GM21529 (cell line): ENCODE measurements around the gene CELSR3.

Source experiments
- ATAC-seq: cut with Tn5 transposase; IDR thresholded peaks from one replicate; pipeline ENCODE4 v1.9.1; 2021; ENCODE audit not compliant: unreplicated experiment

Gene CELSR3, protein sequence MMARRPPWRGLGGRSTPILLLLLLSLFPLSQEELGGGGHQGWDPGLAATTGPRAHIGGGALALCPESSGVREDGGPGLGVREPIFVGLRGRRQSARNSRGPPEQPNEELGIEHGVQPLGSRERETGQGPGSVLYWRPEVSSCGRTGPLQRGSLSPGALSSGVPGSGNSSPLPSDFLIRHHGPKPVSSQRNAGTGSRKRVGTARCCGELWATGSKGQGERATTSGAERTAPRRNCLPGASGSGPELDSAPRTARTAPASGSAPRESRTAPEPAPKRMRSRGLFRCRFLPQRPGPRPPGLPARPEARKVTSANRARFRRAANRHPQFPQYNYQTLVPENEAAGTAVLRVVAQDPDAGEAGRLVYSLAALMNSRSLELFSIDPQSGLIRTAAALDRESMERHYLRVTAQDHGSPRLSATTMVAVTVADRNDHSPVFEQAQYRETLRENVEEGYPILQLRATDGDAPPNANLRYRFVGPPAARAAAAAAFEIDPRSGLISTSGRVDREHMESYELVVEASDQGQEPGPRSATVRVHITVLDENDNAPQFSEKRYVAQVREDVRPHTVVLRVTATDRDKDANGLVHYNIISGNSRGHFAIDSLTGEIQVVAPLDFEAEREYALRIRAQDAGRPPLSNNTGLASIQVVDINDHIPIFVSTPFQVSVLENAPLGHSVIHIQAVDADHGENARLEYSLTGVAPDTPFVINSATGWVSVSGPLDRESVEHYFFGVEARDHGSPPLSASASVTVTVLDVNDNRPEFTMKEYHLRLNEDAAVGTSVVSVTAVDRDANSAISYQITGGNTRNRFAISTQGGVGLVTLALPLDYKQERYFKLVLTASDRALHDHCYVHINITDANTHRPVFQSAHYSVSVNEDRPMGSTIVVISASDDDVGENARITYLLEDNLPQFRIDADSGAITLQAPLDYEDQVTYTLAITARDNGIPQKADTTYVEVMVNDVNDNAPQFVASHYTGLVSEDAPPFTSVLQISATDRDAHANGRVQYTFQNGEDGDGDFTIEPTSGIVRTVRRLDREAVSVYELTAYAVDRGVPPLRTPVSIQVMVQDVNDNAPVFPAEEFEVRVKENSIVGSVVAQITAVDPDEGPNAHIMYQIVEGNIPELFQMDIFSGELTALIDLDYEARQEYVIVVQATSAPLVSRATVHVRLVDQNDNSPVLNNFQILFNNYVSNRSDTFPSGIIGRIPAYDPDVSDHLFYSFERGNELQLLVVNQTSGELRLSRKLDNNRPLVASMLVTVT (N-terminal part only)

DNA sequence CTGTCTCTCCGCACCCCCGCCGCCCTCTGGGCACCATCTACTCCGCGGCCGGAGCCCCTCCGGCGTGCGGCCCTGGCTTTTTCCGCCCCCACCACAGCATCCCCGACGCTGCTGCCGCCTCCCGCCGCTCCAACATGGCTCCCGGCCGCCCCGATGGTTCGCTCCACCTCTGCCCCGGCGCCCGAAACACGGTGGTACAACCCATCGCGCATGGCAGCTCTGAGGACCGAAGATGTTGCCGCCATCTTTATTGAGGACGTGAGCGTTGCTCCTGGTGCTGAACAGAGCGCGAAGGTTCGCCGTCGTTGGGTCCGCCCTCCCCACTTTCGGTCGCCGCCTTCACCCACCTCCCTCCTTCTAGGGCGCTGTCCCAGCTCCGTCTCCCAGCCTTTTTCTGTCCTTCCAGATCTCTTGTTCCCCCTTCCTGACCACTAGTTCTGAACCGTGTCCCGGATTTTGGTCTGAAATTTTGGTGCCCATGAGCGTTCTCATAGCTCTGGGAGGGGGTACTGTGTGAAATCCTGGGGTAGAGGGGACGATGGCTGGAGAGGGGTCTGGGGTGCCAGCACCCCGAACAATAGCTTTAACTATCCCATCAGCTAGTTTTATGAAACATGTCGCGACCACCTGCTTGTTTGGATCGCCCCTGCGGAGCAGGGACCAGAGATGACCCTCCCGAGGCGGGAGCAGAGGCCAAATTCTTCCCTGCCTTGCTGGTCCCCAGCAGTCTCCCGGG, at the start of gene CELSR3:
CELSR3 (minus strand) TSS at position 134 of the 736 bp plus-strand sequence. CDS start 252 bp downstream, outside the sequence.
- ATAC-seq = no peak

DNA sequence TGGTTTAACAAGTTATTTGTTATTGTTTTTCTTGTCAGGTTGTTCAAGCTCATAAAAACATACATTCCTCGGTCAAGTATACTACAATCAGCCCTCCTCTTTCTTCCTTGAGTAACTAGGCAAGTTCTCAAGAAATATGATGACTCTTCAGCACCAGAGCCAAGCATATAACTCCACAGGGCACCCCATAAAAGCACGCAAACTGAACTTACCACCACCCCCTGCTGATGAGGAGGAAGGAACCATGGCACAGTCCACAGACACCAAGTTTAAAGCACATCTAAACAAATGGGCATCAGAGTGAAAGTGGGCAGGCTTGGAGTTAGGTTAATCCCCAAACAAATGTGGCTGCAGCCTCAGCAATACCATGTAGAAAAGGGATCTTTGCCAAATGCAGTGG, 49.0 kb upstream of the CELSR3 start:
- no peak for ATAC-seq

DNA sequence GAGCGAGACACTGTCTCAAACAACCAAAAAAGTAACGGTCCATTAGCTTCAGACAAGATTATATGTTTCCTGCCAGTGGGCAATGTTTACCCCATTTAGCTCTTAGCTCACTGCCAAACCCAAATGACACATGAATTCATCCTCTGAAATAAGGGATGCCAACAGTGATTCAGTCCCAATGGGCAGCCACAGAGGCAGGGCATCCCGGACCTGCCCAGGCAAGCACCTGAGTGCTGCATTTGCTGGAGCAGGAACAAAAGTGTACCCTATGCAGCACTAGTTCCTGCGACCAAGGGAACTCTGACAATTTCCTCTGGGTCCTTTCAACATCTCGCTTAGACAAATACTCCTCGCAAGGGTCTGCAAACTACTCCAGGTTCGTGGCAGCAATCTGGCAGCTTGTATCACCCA, 46.4 kb upstream of the CELSR3 start:
- no peak for ATAC-seq

DNA sequence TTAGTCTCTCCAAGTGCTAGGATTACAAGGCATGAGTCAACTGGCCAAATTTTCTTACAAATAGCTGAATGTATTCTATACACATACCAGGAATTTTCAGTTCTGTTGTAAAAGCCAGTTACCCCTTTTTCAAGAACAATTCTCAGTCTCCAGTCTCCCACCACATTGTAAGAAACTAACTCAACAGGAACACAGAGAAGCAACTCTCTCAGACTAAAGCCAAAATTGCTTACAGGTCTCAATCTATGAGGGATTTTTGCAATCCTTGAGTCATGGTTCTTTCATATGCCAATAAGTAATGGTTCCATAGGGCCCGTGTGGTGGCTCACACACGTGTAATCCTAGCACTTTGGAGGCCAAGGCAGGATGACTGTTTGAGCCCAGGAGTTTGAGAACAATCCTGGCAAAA, 45.8 kb upstream of the CELSR3 start:
- ATAC-seq = no peak

DNA sequence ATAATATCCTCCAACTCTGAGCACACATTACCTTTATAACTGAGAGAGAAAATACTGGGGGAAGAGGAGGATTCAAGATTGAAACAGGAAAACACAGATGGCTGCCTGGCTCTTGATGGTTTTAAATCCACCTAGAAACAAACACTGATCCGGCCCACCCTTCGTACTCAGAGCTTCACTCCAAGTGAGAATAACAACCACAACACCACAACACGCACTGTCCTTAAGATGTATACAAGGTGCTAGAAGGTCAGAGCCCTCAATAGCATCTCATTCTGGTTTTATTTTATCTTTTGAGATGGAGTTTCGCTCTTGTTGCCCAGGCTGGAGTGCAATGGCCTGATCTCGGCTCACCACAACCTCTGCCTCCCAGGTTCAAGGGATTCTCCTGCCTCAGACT, 44.5 kb upstream of the CELSR3 start:
- no peak for ATAC-seq

DNA sequence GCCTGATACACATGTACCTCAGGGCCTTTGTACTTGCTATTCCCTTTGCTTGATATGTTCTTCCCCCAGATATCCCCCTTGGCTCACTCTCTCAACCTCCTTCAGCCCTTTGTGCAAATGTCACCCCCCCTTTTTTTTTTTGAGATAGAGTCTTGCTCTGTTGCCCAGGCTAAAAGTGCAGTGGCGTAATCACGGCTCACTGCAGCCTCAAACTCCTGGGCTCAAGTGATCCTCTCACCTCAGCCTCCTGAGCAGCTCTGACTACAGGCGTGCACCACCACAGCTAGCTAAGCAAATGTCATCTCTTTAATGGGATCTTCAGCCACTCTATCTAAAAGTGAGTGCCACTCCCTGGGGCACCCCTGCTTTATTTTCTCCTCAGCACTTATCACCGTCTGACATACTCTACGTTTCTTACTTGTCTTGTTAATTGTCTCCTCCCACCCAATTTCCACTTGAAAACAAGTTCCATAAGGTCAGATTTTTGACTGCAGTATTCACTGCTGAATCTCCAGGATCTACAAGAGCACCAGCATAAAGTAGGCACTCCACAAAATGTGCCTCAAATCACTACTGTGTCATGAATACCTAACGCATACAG, 39.7 kb upstream of the CELSR3 start:
- no peak for ATAC-seq

DNA sequence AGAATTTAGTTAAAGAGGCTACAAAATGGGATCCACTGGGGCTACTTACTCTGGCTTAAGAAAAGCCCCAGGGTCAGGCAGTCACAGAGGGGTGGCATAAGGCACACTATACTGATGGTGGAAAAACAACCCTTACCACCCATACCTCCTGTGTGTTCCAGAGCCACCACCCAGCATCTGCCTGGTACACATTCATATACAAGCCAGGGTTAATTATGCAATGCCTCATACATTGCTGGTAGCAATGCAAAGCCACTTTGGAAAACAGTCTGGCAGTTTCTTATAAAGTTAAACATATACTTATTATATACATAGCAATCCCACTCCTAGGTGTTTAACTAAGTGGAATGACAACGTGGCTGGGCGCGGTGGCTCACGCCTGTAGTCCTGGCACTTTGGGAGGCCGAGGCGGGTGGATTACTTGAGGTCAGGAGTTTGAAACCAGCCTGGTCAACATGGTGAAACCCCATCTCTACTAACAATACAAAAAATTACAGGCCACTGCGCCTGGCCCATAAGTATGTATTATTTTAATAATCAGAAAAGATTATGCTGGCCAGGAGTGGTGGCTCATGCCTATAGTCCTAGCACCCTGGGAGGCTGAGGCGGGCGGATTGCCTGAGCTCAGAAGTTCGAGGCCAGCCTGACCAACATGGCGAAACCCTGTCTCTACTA, 38.2 kb upstream of the CELSR3 start:
- ATAC-seq = no peak

DNA sequence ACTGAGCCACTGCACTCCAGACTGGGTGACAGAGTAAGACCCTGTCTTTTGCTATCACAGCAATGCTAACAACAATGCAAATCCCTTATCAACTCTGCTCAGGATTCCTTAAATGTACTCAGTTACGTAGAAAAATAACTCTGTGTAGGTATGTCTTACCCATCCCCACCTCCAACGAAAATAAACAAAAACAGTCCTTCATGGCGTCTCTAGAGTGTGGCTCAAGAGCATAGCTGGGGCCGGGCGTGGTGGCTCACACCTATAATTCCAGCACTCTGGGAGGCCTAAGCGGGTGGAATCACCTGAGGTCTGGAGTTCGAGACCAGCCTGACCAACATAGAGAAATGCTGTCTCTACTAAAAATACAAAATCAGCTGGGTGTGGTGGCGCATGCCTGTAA, 36.2 kb upstream of the CELSR3 start:
- ATAC-seq = no peak

DNA sequence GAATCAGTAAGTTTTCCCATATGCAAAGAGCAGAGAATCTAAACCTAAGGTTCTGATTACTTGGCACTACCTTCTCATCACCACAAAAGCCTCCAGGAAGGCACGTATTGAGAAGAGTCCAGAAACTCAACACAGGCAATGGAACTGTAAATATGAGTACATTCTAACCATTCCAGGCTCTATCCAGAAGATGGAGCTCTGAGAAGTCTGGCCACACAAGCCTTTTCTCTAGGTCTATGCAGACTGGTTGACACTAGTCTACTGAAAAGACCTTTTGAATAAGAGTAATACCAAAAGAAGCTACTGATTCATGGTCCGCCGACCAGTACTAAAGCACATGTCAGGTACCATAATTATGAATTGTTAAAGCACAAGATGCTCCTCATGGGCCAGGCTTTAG, 35.3 kb upstream of the CELSR3 start:
- no peak for ATAC-seq

DNA sequence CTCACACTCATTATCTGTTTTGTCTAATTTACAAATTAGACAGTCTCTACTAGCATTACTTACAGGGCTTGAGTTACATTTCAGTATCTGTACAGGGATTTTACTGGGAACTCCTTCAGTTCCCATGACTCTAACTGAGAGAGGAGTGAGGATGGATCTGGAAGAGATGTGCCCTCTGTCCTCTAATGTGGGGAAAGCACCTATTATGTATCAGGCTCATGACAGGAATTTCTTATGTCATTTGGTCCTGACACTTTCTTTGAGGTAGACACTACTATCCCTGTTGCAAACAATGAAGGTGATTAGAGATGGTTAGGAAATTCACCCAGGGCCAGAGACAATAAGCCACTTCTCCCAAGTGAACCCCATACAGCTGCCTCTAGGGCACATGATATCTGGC, 33.9 kb upstream of the CELSR3 start:
- no peak for ATAC-seq

DNA sequence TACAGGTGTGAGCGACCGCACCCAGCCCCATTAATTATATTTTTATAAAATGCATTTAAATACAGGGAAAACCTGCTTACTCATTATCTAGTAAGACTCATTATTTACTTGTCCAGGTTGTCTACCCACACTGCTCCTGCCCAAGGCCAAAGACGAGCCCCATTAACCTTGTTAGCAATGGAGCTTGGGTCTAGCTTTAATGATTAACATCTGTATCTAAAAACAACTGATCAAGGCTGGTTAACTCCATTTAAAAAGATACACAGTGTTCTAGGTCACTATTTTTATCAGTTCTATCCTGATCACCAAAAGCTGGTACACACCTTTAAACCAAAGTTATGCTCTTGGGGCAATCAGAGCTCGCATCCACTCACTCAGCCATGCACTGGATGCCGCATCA, 33.5 kb upstream of the CELSR3 start:
- ATAC-seq = no peak

DNA sequence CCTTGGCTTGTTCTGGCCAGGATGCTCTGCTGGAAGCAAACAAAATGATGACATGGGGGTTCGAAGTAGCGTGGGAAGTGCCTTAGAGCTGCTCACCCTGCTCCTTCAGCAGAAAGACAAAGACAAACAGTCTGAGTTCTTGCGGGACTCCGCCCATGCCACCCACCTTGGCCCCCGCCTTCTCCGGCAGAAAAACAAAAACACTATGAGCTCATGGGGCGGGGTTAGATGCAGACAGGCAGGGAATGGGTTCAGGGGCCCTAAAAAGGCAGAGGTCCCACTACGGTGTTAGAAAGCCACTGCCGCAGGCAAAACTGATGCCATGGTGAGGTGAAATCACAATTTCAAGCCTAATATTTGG, 32.7 kb upstream of the CELSR3 start:
- no peak for ATAC-seq

DNA sequence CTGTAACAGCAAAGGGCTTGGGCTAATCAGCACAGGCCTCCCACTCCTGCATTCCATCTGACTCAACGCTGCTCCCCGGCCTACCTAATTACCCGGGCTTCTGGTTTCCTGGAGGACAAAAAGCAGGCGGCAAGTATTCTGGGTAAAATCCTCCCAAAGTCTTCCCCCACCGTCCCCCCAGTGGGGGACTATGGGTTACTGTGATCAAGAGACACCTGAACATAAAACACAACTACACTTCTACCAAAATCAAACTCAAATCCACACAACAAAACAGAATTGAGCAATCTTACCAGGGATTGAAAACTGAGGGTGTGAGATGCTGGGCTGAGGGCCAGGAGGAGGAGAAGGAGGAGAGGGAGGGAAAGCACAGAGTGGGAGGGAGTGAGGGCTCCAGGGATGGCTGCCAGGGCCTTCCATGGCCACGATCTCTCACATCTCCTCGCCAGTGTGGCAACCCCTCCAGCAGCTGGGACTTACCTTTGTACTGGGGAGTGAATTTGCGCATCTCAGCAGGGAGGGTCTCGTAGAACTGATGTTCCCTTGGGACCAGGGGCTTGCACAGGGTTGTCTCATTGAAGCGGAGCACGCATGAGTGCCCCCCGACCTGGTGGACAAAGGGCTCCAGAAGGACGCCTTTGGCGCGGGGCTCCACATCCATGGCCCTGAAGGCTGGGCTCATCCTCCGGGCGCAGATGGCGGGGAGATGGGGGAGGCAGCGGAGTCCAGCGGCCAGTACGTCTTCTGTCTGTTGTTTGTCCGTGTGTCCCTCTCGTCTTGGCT, 32.1 kb upstream of the CELSR3 start:
- no peak for ATAC-seq

DNA sequence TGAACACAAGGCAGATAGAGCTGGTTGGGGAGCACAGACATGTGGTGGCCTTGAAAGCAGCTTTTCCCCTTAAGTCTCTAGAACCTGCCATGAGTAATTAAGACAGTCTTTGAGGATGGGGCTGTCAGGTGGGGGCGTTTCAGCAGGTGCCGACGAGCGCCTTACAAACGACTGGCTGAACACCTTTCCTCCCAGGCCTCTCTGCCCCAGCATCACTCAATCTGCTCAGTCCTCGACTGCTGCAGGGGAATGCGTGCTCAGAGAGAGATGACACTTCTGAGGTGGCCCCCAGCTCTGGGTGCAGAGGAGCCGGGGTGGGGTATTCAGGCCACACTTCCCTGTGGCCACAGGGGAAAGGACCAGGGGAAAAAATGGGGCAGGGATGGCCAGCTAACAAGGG, 31.1 kb upstream of the CELSR3 start:
- no peak for ATAC-seq

DNA sequence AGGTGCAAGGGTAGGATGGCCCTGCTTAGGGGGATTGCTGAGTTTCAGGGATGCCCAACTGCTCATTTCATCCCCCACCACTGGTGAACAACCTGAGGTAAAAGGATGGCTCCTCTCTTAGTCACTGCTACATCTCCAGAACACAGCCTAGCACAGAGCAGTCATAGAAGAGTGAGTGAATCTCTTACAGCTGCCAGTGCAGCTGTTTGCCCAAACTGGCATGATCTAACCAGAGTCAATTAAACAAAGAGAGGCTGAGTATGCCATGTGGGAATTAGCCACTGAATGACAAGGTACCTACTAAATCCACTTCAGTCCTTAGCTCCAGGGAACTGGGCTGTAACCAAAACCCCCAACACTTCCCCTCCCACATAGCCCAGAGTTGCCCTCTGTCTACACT, 29.9 kb upstream of the CELSR3 start:
- no peak for ATAC-seq

DNA sequence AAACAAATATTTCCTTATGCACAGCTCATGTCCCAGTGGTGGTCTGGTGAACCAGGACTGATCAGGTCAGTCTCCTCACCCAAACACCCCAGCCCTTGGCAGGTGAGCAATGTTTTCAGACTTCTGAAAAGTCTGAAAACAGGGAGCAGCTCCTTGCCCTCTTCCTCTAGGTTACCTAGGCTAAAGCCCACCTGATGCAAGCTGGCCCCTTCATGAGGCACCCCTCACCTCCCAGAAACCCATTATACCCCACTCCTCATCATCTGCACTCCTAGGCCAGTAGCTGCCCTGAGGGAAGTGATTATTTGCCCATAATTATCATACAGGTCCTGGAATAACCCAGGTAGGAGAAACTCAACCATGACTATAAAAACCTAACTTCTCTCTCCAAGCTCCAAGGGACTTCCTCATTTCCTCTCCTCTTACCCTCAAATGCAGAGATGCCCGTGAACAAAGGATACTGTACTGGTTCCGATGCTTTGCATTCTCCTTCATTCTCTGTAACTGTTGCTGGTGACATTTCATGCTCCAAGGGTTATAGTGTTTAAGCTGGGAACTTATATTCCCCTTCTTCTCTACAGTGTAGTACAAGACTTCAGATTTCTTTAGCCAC, 28.3 kb upstream of the CELSR3 start:
- ATAC-seq = no peak

DNA sequence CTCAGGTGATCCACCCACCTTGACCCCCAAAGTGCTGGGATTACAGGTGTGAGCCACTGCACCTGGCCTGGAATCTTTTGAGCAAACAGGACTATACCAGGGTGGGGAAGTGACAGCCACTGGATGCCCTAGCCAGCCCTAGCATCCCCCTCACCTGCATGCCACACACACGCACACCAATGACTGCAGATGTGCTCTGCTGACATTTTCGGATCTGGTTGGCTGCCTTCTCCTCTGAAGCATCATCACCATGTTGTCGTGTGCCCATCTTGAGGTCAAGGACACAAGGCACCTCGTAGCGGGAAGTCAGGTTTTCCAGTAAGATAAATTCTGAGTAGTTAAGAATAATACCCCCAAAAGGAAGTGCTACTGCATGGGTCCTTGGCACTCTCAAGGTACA, 26.7 kb upstream of the CELSR3 start:
- no peak for ATAC-seq

DNA sequence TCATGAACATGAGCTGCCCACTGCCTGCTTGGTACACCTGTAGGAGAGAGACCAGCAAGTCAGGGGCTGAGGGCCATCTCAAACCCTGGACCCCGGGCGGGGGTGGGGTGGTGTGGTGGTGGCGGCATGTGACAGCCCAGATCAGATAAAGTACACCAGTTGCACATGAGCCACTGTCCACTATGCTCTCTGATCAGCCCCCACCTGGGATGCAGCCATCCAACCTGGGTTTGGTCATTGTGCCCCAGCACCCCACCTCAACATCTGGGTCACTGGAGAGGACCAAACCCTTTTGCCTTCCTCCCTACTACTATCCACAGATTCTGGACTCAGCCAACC, 26.0 kb upstream of the CELSR3 start:
- ATAC-seq = no peak
